Astrocyte (in vitro differentiated cells and primary cell): ENCODE measurements around the gene FBN1.

Experiments
- EZH2 ChIP-seq: IDR thresholded peaks from 2 replicates; pipeline ENCODE4 v1.6.1; 2012; ENCODE audit warnings: mild to moderate bottlenecking, low read length, inconsistent platforms; ENCODE audit not compliant: insufficient read depth
- TF ChIP-seq, protein P1 (sequence below): IDR thresholded peaks from 2 replicates; pipeline ENCODE4 v1.5.1; 2011; ENCODE audit warnings: low read depth, mild to moderate bottlenecking, inconsistent platforms, low read length, moderate library complexity; ENCODE audit not compliant: insufficient read depth

DNA sequence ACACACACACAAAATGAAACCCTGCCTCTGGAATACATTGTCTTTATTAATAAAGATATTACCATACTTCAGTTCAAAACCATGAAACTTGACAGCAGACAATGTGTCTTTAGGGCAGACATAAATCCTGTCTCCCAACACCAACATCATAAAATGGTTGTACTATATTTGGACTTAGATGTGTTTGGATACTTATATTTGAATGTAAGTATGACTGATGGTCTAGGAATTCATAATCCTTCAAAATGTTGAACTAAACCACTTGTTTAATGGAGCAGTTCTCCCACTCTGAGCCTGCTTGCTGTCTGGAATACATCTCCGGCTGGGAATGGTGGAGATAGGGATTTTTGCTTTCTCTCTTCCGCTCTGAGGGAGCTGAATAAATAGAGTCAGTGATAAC is 10.6 kb downstream of the FBN1 start:
- TF ChIP-seq, protein P1, sequence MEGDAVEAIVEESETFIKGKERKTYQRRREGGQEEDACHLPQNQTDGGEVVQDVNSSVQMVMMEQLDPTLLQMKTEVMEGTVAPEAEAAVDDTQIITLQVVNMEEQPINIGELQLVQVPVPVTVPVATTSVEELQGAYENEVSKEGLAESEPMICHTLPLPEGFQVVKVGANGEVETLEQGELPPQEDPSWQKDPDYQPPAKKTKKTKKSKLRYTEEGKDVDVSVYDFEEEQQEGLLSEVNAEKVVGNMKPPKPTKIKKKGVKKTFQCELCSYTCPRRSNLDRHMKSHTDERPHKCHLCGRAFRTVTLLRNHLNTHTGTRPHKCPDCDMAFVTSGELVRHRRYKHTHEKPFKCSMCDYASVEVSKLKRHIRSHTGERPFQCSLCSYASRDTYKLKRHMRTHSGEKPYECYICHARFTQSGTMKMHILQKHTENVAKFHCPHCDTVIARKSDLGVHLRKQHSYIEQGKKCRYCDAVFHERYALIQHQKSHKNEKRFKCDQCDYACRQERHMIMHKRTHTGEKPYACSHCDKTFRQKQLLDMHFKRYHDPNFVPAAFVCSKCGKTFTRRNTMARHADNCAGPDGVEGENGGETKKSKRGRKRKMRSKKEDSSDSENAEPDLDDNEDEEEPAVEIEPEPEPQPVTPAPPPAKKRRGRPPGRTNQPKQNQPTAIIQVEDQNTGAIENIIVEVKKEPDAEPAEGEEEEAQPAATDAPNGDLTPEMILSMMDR, result no peak
- TF ChIP-seq EZH2, result no peak
